ENCODE results near the gene UQCR11. TPM values are rescaled to one million over a fixed set of nuclear protein-coding genes. Genes with fewer than 3 reads are reported as not detected.

The UQCR11 gene
- 84.1 and 89.7 TPM in 2 replicates for total RNA-seq

DNA sequence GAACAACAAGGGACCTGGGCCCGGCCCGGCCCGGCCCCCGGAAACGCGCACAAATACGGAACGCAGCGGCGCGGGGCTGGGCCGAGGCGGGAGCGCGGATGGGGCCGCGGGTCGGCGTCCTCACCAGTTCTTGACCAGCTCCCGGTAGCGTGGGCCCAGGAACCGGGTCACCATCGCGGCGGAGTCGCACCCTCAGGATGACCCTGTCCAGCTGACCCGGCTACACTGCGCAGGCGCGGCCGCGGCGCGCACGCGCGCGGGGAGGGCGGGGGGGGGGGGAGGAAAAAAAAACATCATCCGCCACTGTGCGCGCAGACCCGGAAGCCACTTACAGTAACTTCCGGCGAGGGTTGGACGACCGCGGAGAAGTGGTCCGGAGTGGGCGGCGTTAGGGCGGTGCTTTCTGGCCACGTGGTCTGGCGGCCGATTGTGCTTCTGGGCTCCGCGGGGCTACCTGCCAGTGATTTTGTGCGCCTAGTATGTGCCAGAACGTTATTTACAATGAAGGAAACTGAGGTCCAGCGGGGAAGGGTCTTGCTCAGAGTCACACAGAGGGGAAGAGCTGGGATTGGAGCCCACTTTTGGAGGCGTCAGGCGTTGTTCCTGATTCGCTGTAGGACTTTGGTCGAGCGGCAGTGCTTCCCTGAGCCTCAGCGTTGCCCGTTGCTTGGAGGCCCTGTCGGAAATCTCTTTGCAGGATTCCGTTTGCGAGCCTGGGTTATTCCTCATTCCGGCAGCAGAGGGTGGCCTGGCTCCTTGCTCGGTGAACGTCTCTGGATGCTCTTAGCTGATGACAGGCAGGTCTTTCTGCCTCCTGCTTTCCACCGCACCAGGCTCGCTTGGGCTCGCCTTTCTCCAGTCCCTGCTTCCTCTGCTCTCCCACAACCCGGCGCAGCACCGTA is at the start of gene UQCR11:
UQCR11 (minus strand) TSS at position 227 of the 902 bp plus-strand sequence; CDS start at position 174, 53 bp downstream.

DNA sequence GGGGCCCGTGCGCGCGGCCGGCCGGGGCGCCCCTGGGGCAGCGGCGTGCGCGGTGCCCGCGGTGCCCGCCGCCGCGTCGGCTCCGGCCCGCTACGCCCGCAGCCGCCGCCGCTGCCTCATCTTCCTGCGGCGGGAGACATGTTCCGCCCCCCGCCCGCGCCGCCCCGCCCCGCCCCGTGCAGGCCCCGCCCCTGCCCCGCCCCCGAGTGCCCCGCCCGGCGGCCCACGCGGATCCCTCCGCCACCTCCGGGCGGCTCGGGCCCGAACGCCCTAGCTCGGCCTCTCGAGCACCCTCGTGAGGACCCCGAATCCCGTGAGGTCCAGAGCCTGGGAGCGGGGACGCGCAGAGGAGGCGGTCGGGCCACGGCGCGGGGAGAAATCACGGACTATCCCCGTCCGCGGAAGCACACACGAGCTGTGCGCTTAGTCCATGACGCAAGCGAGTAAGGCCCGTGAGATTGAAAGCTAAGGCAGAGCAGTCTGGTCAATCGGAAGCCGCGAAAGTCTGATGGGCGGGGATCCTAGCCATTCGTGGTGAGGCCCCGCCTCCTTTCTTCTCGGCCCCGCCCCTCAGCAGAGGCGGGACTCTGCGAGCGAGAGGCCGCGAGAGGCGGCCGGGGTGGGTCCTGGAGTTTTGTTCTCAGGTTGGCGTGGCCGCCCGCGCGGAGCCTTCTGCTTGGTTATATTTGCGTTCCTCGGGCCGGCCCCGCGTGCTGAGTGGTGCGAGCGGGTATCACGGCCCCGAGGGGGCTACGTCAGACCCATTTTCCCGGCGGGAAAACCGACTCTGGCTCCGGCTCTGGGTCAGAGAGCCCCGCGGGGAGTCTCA is 47.4 kb upstream of the UQCR11 start, which contains the start of gene TCF3:
TCF3 (minus strand) TSS at position 145 of the 829 bp plus-strand sequence. CDS start 2,367 bp downstream, outside the sequence.

GRCh38 chr19:1592755-1593500 is 12.3 kb downstream of the UQCR11 start, which contains the start of gene MBD3:
MBD3 (minus strand) TSS chr19:1592865; CDS start chr19:1592631, 234 bp downstream.

GRCh38 chr19:1568320-1569019 is 36.8 kb downstream of the UQCR11 start, which contains the start of gene MEX3D:
MEX3D (minus strand) TSS chr19:1568325; CDS start chr19:1568058, 267 bp downstream.

Other genes starting within 250 kb of the UQCR11 start
- 77.1 and 87.6 TPM in 2 replicates for gene NDUFS7, start 221.6 kb downstream of the UQCR11 start, total RNA-seq
- gene GAMT, start 203.9 kb downstream of the UQCR11 start, total RNA-seq = 24.7 and 46.7 TPM in 2 replicates
- 35.6 and 59.5 TPM in 2 replicates for gene DAZAP1, start 197.9 kb downstream of the UQCR11 start, total RNA-seq
- gene RPS15, start 167.1 kb downstream of the UQCR11 start, total RNA-seq = 1,770 and 2,629 TPM in 2 replicates
- gene APC2, start 155.3 kb downstream of the UQCR11 start, total RNA-seq = 0.16 TPM in 1 of 2 replicates, not detected in the other
- gene C19orf25, start 126.2 kb downstream of the UQCR11 start, total RNA-seq = 37.4 and 43.3 TPM in 2 replicates
- gene PCSK4, start 115.1 kb downstream of the UQCR11 start, total RNA-seq = 0.18 and 0.97 TPM in 2 replicates
- 1.8 and 5.8 TPM in 2 replicates for gene REEP6, start 114.3 kb downstream of the UQCR11 start, total RNA-seq
- 3.4 and 11.8 TPM in 2 replicates for gene ADAMTSL5, start 92.4 kb downstream of the UQCR11 start, total RNA-seq
- gene PLK5, start 81.4 kb downstream of the UQCR11 start, total RNA-seq = not detected in 2 replicates
- gene MEX3D, start 37.1 kb downstream of the UQCR11 start, total RNA-seq = 29.8 and 33.4 TPM in 2 replicates
- 56.5 and 99.6 TPM in 2 replicates for gene MBD3, start 12.6 kb downstream of the UQCR11 start, total RNA-seq
- 55.4 and 77.9 TPM in 2 replicates for gene TCF3, start 47.2 kb upstream of the UQCR11 start, total RNA-seq
- not detected in 2 replicates for gene ONECUT3, start 148.0 kb upstream of the UQCR11 start, total RNA-seq
- 0.97 and 1.1 TPM in 2 replicates for gene ATP8B3, start 206.8 kb upstream of the UQCR11 start, total RNA-seq
- gene REXO1, start 243.0 kb upstream of the UQCR11 start, total RNA-seq = 6.9 and 10.0 TPM in 2 replicates

All from cardiac atrium fibroblast (primary cell).